HT1080 (cell line): ENCODE measurements around the gene MYLK2. TPM values are rescaled to one million over a fixed set of nuclear protein-coding genes. Genes with fewer than 3 reads are reported as not detected.
A peak's percentile ranks its signal among the peaks of the same experiment; 100 is the strongest.
"Not testable (repeated sequence)": the region's sequence is repeated elsewhere in the genome, so short reads cannot be mapped to it uniquely, and the experiment has no call there.

Experiments used
- DNase-seq: peaks from one replicate; pipeline ENCODE4 v3.0.0-alpha.2; 2015; ENCODE audit warnings: low read depth
- total RNA-seq: library from RNA; depleted of rRNA; stranded (reverse); fragments of >200 nt; shearing (Covaris generic); gene quantifications from 2 replicates; pipeline ENCODE4 v1.2.3, GENCODE V29; 2014

The MYLK2 gene
- total RNA-seq, 1 experiment from 2014 or later, result 1.0 TPM

DNA sequence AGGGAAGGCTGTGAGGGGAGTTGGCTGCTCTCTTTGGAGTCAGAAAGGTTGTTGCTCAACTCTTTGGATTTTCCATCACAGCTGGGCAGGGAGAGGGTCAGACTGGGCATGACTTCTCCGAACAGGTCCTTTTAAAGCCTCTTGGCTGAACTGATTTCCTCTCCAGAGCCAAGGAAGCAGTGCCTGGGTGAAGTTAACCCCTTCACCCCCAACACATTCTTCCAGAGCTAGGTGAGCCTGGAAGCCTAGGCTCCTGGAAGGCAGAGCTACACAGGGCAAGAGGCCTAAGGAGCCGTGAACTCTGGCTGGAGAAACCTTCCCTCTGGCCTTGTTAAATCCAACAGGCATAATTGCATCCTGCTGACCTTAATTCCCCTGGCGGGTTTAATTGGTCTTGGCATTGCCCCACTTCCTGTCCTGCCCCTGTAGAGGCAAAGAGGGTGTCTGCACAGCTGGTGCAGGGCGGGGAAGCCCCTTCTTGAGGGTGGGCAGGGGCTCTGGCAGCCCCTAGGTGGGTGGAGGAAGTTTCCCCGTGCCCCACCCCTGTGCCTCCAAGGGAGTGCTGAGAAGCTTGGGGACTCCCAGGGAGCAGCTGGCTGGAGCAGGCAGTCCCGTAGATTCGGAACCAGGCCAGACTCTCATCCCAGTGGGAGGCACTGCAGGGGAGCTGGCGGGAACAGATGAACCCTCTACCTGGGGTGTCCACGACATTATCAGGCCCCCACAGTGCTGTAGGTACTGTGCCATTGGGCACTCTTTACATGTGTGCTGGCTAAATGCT lies 3.6 kb upstream of the MYLK2 start:
- no peak for DNase-seq

- DNase-seq, result no peak
Measured at GRCh38 chr20:31816221-31816620, 2.9 kb upstream of the MYLK2 start.

- no peak for DNase-seq
Measured at GRCh38 chr20:31817461-31817860, 1.7 kb upstream of the MYLK2 start.

DNA sequence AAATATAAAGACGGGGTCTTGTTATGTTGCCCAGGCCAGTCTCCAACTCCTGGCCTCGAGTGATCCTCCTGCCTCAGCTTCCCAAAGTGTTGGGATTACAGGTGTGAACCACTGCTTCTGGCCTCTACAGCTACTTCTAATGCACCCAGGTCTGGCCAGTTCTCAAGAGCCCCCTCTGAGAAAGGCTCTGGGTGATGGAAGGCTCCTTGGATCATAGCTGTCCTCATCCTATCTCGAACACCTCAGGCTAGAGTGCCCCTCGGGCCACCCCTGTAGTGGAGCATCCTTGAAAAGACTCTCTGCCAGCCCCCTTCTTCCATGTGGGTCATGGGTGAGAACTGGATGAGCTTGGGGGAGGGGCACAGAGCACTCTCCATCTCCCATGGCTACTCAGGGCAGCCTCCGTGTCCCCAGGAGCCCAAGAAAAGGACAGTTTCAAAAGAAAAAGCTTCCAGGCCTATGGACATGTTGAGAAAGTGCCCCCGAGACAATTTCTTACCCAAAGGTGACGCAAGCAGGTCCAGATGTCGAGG lies 714 bp upstream of the MYLK2 start:
- DNase-seq, result no peak

DNA sequence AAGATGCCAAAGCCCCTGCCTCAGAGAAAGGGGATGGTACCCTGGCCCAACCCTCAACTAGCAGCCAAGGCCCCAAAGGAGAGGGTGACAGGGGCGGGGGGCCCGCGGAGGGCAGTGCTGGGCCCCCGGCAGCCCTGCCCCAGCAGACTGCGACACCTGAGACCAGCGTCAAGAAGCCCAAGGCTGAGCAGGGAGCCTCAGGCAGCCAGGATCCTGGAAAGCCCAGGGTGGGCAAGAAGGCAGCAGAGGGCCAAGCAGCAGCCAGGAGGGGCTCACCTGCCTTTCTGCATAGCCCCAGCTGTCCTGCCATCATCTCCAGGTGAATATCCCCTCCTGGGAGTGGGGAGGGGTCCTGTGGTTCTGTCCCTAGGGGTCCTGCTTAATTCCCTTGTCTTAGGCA lies 1.1 kb downstream of the MYLK2 start:
- DNase-seq, result no peak

DNA sequence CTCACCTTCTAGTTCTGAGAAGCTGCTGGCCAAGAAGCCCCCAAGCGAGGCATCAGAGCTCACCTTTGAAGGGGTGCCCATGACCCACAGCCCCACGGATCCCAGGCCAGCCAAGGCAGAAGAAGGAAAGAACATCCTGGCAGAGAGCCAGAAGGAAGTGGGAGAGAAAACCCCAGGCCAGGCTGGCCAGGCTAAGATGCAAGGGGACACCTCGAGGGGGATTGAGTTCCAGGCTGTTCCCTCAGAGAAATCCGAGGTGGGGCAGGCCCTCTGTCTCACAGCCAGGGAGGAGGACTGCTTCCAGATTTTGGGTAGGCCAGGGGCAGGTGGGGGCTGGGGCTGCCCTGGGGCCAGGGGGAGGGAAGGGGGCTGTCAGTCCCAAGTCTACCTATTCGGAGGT lies 2.3 kb downstream of the MYLK2 start:
- no peak for DNase-seq

GRCh38 chr20:31822421-31823330 lies 3.5 kb downstream of the MYLK2 start:
- DNase-seq, result peak; percentile 71

- peak; percentile 49 for DNase-seq
Measured at GRCh38 chr20:31823360-31824124, 4.4 kb downstream of the MYLK2 start.

DNA sequence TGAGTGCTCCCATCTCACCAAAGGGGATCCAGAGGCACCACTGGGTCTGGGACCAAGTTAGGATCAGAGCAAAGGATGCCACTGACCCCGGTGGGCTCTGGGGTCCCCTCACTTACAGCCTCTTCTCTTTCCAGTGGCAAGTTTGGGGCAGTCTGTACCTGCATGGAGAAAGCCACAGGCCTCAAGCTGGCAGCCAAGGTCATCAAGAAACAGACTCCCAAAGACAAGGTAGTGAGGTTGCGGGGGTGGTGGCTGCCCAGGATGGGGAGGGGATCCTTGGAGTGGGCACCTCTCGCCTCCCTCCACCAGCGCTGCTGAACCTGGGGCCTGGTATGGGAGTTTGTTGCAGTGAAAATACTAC lies 4.9 kb downstream of the MYLK2 start:
- no peak for DNase-seq

- DNase-seq, result no peak
Measured at GRCh38 chr20:31824554-31825313, 5.6 kb downstream of the MYLK2 start.

DNA sequence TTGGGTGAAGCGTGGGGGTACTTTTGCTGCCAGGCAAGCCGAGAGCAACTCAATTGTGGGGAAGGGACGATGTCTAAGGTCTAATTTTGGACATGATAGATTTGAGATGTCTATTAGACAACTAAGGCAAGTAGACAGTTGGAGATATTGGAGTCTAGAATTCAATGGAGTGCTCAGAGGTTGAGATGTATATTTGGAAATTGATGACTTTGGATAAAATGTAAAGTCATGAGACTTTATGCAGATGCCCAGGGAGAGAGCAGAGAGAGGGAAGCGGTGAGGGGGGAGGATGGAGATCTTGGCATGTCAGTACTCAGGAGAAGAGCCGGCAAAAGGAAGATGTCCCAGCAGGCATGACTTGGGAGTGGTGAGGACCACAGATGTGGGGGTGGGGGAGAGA lies 6.9 kb downstream of the MYLK2 start:
- no peak for DNase-seq

DNA sequence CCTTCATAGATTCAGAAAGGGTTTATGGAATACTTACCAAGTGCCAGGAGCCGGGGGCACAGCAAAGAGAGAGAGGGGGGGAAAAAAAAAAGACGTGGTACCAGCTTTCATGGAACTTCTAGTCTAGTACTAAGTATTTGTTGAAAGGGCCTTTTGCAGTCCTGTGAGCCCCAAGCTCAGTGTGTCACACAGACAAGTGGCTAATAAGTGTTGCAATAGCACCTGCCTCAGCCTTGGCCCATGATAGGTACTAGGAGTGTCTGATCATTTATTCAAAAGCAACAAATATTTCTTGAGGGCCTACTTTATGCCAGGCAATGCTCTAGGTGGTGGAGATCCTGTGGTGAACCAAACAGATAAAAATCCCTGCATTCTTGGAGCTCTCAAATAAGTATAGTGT lies 7.9 kb downstream of the MYLK2 start:
- DNase-seq, result no peak

DNA sequence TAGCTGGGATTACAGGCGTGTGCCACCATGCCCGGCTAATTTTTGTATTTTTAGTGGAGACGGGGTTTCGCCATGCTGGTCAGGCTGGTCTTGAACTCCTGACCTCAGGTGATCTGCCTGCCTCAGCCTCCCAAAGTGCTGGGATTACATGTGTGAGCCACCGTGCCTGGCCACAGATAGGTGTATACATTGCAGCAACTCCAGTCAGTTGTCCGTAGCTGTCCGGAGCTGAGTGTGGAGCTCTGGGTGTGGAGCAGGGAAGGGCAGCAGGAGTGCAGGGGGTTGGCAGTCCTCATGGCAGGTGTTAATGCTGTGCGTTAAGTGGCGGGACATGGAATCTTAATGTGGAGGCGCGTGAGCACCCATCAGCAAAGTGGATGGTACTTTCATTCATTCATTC lies 8.9 kb downstream of the MYLK2 start:
- not testable (repeated sequence) for DNase-seq

GRCh38 chr20:31829731-31830130 lies 10.6 kb downstream of the MYLK2 start:
- DNase-seq, result no peak

DNA sequence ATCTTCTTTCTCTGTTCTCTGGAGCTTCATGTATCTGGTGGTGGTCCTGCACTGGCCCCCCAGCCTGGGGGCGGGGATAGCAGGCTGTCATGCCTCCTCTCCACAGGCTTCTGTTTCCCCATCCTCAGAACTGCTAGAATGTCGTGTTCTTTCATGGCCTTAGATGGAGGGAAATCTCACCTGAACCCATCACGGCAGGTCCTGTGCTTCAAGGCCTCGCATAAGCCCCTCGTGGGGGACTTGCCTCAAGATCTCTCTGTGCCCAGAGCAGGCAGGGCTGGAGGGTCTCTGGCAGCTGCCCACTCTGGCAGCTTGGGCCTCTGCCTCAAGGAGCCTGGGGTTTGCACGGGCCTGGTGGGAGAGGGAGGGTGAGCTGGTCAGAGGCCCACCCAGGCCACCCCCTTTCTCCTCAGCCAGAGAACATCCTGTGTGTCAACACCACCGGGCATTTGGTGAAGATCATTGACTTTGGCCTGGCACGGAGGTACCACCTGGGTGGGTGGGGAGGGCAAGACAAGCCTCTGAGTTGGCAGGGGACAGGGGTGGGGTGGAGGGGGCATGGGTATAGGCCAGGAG lies 11.3 kb downstream of the MYLK2 start:
- DNase-seq, result no peak

- no peak for DNase-seq
Measured at GRCh38 chr20:31831211-31831610, 12.1 kb downstream of the MYLK2 start.

DNA sequence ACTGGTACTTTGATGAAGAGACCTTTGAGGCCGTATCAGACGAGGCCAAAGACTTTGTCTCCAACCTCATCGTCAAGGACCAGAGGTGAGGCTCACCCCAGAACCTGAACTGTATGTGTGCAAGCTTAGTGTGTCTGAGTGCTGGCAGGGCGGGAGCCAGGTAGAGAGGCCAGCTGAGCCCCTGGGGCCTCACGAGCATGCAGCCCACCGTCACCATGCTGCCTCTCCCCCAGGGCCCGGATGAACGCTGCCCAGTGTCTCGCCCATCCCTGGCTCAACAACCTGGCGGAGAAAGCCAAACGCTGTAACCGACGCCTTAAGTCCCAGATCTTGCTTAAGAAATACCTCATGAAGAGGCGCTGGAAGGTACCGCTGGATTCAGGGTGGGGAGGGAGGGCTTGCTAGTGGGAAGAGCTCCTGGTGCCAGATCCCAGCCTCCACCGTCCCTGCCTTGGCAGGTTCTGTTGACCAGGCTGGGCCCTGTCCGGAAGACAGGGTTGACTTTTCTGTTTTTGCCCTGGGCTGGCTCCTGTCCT lies 12.7 kb downstream of the MYLK2 start:
- DNase-seq, result no peak

DNA sequence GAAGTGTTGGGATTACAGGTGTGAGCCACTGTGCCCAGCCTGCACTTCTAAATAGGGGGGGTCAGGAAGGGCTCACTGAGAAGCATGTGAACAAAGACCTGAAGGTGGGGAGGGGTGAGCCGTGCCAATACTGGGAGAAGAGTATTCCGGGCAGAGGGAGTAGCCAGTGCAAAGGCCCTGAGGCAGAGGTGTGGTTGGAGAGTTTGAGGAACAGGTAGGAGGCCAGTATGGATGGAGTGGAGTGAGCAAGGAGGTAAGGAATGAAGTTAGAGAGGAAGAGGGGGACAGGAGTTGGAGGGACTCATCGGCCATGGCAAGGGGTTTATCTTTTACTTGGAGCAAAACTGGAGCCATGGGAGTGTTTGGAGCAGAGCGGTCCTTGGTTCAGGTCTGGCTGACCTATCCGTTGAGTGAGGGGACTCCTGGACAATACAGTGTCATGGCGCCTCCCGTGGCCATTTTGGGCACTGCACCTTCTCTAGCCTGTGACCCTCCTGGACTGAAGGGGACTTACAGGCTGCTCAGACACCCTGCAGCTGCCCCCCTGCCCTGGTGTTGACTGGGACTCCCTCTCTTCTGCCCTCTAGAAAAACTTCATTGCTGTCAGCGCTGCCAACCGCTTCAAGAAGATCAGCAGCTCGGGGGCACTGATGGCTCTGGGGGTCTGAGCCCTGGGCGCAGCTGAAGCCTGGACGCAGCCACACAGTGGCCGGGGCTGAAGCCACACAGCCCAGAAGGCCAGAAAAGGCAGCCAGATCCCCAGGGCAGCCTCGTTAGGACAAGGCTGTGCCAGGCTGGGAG lies 14.2 kb downstream of the MYLK2 start:
- peak; percentile 47 for DNase-seq

- no peak for DNase-seq
Measured at GRCh38 chr20:31833931-31834521, 14.9 kb downstream of the MYLK2 start.
